ENCODE results near the gene RELT. TPM values are rescaled to one million over a fixed set of nuclear protein-coding genes. Genes with fewer than 3 reads are reported as not detected.

Gene RELT
- total RNA-seq, 2 experiments from 2014 or later = 21.5 to 30.8 TPM

GRCh38 chr11:73403541-73403940 is 27.3 kb downstream of the RELT start:
- ChIA-PET POLR2A (interaction anchor here (0.6 kb wide), 1 partner anchor 85 kb away, joined by 6 read pairs; no protein-coding TSS in a partner anchor), CTCF (ENCODE audit: unreplicated experiment) (no interaction called here)
- H3K4me2 ChIP-seq (ENCODE audit: low read length) = no peak overlapping the region
- no peak for TF ChIP-seq CTCF (conservative IDR thresholded peaks at IDR 0.05; ENCODE audit: low read length)
- no peak for TF ChIP-seq EZH2phosphoT487 (IDR thresholded peaks at IDR 0.05; ENCODE audit: borderline replicate concordance, low read depth, low read length)
- no peak overlapping the region for H3K27ac ChIP-seq (ENCODE audit: low read depth, low read length, poor library complexity, severe bottlenecking)
- H3K9me3 ChIP-seq (ENCODE audit: low read length) = no peaks in the 10 kb centered on the region
- BruUV-seq (replicated peaks) = no TSS peak
- H2AFZ ChIP-seq (ENCODE audit: low read length) = no peak overlapping the region
- intact Hi-C loops (cut with micrococcal nuclease; ENCODE audit: unreplicated experiment) = loop anchor here (2.0 kb wide), 1 partner anchor 257 kb away; no protein-coding TSS in a partner anchor
- no peaks in the 10 kb centered on the region for H3K4me1 ChIP-seq (ENCODE audit: insufficient read depth, low read length, poor library complexity, severe bottlenecking)
- no peak for DNase-seq (ENCODE audit: low spot score)
- no peaks in the 10 kb centered on the region for H4K20me1 ChIP-seq (ENCODE audit: insufficient read depth, low read length)
- H3K9me2 ChIP-seq (ENCODE audit: insufficient read depth, low read length) = no peaks in the 10 kb centered on the region
- H3K36me3 ChIP-seq (ENCODE audit: insufficient read depth, low read length) = peaks cover 9% of the 10 kb centered on the region
- H3K4me3 ChIP-seq (ENCODE audit: low read depth, low read length, poor library complexity, severe bottlenecking) = no peak overlapping the region
- no peaks in the 10 kb centered on the region for H3K79me2 ChIP-seq (ENCODE audit: insufficient read depth, low read depth, low read length)

- H3K27ac ChIP-seq (ENCODE audit: low read depth, low read length, poor library complexity, severe bottlenecking) = no peak overlapping the region
- intact Hi-C loops (cut with micrococcal nuclease; ENCODE audit: unreplicated experiment) = no loop called here
- TF ChIP-seq CTCF (conservative IDR thresholded peaks at IDR 0.05; ENCODE audit: low read length) (peak; percentile 54), EZH2phosphoT487 (IDR thresholded peaks at IDR 0.05; ENCODE audit: borderline replicate concordance, low read depth, low read length) (no peak)
These were observed 27.8 kb downstream of the RELT start for GRCh38 chr11:73404048-73404447.

GRCh38 chr11:73404506-73405145 is 28.4 kb downstream of the RELT start:
- Histone ChIP-seq H3K27ac (ENCODE audit: low read depth, low read length, poor library complexity, severe bottlenecking) (no peak overlapping the region), H3K4me1 (ENCODE audit: insufficient read depth, low read length, poor library complexity, severe bottlenecking) (no peaks in the 10 kb centered on the region), H3K4me3 (ENCODE audit: low read depth, low read length, poor library complexity, severe bottlenecking) (no peak overlapping the region), H3K79me2 (ENCODE audit: insufficient read depth, low read depth, low read length) (no peaks in the 10 kb centered on the region), H4K20me1 (ENCODE audit: insufficient read depth, low read length) (no peaks in the 10 kb centered on the region), H3K9me2 (ENCODE audit: insufficient read depth, low read length) (no peaks in the 10 kb centered on the region), H3K36me3 (ENCODE audit: insufficient read depth, low read length) (peaks cover 19% of the 10 kb centered on the region), H3K9me3 (ENCODE audit: low read length) (no peaks in the 10 kb centered on the region), H3K4me2 (ENCODE audit: low read length) (no peak overlapping the region), H2AFZ (ENCODE audit: low read length) (no peak overlapping the region)
- intact Hi-C loops (cut with micrococcal nuclease; ENCODE audit: unreplicated experiment) = no loop called here
- BruUV-seq (replicated peaks) = no TSS peak
- TF ChIP-seq EZH2phosphoT487 (IDR thresholded peaks at IDR 0.05; ENCODE audit: borderline replicate concordance, low read depth, low read length) (no peak), CTCF (conservative IDR thresholded peaks at IDR 0.05; ENCODE audit: low read length) (no peak)
- CTCF ChIA-PET (ENCODE audit: unreplicated experiment) = no interaction called here
- DNase-seq (ENCODE audit: low spot score) = no peak
- POLR2A ChIA-PET = no interaction called here

More at GRCh38 chr11:73404048-73404447, 27.8 kb downstream of the RELT start:
- Histone ChIP-seq H2AFZ (ENCODE audit: low read length) (no peak overlapping the region), H3K9me2 (ENCODE audit: insufficient read depth, low read length) (no peaks in the 10 kb centered on the region), H3K79me2 (ENCODE audit: insufficient read depth, low read depth, low read length) (no peaks in the 10 kb centered on the region), H3K36me3 (ENCODE audit: insufficient read depth, low read length) (peaks cover 14% of the 10 kb centered on the region), H3K4me1 (ENCODE audit: insufficient read depth, low read length, poor library complexity, severe bottlenecking) (no peaks in the 10 kb centered on the region), H4K20me1 (ENCODE audit: insufficient read depth, low read length) (no peaks in the 10 kb centered on the region), H3K9me3 (ENCODE audit: low read length) (no peaks in the 10 kb centered on the region), H3K4me3 (ENCODE audit: low read depth, low read length, poor library complexity, severe bottlenecking) (no peak overlapping the region), H3K4me2 (ENCODE audit: low read length) (no peak overlapping the region)
- no peak for DNase-seq (ENCODE audit: low spot score)
- ChIA-PET POLR2A (no interaction called here), CTCF (ENCODE audit: unreplicated experiment) (no interaction called here)
- no TSS peak for BruUV-seq (replicated peaks)
